NCI-H2171 treated with DMSO at 0.1 percent for 48 hours (cell line): ENCODE measurements around the gene SLC9A5.

Source experiments
- DNase-seq: peaks from one replicate; lab custom pipeline; 2025; lab: John Stamatoyannopoulos, UW

The SLC9A5 gene

DNA sequence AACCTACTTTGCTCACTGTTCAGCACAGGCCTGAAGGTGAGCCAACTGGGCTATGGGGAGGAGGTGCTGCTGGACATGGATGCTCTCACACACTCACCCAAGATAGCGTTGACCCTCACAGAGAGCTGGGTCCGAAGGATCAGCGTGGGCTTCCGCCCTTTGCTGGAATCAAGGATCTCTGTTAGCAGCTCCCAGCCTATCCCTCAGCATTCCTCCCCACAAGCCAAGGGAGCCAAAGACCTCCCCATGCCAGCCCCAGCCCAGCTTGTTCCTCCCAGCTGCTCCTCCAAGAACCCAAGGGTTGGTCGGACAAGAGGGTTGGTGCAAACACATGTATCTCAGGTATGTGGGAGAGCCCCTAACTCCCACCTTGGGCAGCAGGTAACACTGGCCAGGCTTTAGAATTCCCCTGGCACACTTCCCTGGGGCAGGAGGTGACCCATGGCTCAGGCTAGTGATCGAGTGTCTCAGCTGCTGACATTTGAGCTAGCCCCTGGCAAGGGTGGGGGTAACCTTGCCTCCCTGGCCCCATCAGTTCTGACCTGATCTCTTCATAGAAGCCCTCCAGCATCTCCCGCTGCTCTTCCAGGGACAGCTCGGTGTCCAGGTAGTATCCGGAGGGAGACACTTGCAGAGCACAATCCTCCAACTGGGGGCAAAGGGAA, 9.8 kb upstream of the SLC9A5 start:
- DNase-seq, result no peak

DNA sequence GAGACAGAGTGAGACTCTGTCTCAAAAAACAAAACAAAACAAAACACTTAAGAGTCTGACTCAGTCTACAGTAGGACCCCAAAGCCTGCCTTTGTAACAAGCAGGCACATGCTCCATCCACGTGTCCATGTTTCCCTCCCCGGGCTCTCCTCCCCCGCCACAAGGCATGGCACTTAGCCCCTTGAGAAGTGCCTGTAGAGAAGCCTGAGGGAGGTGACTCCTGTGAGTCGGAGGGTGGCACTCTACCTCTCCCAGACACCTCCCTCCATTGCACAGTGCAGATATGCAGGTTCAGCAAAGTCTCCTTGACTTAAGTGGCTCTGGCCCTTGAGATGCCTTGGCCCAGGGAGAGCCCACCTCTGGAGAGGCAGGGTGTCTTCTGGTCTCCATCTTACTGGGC, 8.3 kb upstream of the SLC9A5 start:
- no peak for DNase-seq

- DNase-seq, result no peak
These were observed 7.5 kb upstream of the SLC9A5 start for GRCh38 chr16:67241008-67241900.

GRCh38 chr16:67242138-67242730, 6.5 kb upstream of the SLC9A5 start:
- no peak for DNase-seq

GRCh38 chr16:67243481-67243880, 5.3 kb upstream of the SLC9A5 start:
- DNase-seq, result no peak

GRCh38 chr16:67244387-67245185, 4.2 kb upstream of the SLC9A5 start:
- DNase-seq, result no peak

- no peak for DNase-seq
These were observed 3.6 kb upstream of the SLC9A5 start for GRCh38 chr16:67245186-67245585.

DNA sequence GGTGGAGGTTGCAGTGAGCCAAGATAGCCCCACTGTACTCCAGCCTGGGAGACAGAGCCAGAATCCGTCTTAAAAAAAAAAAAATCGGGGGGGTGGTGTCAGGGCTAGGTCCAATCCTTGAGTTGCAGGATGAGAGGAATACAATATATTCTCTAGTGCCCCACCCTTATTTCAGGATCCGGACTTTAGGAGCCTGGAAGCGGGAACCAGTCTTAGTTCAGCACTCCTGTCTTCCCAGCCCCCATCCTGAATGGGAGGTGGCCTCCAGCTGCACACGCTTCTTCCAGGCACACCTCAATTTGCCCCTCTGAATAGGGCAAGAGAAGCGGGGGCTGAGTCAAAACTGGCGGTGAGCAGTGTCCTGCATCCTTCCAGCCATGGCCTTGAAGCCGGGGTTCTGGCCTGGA, 3.1 kb upstream of the SLC9A5 start:
- no peak for DNase-seq

DNA sequence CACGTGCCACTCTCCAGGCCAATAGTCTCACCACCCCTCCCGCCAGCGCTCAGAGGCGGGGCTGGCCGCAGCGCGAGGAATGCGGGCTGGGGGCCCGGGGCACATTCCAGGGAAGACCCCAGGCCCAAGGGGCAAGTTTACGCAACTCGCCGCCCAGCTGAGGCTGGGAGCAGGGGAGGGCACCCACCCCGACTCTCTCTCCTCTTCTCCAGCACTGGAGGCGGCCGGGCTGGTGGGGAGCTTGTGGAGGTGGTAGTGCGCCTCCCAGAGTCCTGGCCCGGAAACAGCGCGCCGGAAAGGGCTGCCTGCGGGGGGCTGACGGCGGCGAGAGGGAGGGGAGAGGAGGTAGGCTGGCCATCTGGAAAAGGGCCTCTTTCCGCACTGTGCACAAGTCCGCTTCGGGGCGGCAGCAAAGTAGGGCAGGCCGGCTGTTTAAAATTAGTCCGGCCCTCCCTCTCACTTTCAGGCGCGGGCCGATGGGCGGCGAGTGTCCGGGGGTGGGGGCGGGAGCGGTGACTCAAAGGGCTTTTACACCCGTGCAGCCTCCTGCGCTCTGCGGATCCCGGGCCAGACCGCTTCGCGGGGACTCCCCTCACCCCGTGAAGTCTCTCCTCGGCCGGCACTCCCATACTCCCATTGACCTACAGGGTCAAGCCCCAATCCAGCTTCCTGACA, 2.6 kb upstream of the SLC9A5 start:
- peak; percentile 22 for DNase-seq

DNA sequence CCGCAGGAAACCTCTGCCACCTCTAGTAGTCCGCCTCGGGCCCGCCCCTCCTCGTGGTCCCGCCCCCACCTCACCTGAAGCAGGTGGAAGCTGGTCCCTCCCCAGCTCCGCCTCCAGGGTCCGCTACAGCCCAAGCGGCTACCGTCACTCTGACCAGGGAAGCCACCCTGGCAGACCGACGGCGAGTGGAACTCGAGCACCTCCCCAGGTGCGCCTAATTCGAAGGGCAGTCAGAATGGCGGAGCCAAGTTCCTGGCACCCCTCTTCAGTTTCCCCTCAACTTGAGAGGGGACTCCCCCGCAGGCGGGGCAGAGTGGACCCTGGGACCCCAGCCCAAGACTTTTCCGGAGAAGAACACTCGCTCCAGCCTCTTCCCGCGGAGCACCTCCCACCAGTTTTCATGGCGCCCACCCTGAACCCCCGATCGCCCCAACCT, 2.0 kb upstream of the SLC9A5 start:
- peak; percentile 44 for DNase-seq

- DNase-seq, result peak; percentile 91
These were observed 1.3 kb upstream of the SLC9A5 start, which contains the start of gene FHOD1 for GRCh38 chr16:67247192-67248072. TSS of gene FHOD1 (minus strand) at chr16:67247481. CDS start at chr16:67247410, 71 bp downstream.

DNA sequence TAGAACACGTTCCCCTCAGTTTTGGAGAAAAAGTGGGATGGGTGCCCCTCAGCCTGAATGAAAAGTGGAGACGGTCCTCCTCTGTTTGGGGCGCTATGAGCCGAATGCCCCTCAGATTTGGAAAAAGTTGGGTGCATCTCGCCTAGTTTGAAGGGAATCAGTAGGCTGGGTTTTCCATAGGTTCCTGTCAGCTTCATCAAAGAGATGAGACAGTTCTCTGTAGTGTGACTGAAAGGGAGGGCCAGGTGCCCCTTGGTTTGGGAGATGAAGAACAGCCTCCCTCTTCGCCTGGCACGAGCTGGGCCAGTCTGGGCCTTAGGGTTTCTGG, 742 bp upstream of the SLC9A5 start:
- no peak for DNase-seq

DNA sequence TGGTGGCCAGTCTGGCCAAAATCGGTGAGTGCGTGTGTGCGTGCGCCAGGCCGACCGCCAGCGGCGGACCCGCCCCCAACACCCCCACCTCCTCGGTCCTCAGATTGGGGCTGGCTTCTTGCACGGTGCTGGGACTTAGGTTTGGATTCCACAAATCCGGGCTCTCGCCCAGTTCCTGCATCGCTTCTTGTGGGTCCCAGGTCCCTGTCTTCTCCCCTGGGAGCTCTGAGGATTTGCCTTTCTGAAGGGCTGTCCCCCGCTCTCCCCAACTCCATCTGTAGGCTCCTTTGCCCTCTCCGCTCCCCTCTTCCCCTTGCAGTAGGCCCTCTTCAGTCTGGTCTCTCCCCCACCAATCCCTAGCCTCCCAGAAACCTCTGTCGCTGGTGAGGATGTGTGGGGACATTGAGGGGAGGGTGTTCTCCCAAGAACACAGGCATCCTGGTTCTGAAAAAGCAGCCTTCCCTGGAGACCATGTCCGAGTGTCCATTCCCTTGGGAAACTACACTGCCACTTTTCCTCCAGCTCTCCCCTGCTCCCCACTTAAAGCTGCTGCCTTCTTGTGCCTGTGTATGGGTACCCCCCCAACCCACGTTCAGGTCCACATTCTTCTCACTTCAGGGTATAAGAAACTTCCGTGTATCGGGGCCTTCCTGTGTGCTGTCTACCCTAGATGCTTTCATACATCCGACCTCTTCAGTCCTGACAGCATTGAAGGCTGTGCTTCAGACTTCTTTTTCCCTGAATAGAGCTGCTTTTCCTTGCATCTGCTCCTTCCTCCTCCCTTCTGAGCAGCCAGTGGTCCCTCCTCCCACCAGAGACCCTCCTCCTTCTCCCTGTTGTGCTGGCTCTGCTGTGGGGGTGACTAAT, 632 bp downstream of the SLC9A5 start:
- DNase-seq, result no peak

GRCh38 chr16:67250045-67250327, 1.2 kb downstream of the SLC9A5 start:
- DNase-seq, result no peak

GRCh38 chr16:67252609-67253497, 4.1 kb downstream of the SLC9A5 start:
- DNase-seq, result peak; percentile 27

GRCh38 chr16:67254801-67255552, 6.2 kb downstream of the SLC9A5 start:
- DNase-seq, result no peak

DNA sequence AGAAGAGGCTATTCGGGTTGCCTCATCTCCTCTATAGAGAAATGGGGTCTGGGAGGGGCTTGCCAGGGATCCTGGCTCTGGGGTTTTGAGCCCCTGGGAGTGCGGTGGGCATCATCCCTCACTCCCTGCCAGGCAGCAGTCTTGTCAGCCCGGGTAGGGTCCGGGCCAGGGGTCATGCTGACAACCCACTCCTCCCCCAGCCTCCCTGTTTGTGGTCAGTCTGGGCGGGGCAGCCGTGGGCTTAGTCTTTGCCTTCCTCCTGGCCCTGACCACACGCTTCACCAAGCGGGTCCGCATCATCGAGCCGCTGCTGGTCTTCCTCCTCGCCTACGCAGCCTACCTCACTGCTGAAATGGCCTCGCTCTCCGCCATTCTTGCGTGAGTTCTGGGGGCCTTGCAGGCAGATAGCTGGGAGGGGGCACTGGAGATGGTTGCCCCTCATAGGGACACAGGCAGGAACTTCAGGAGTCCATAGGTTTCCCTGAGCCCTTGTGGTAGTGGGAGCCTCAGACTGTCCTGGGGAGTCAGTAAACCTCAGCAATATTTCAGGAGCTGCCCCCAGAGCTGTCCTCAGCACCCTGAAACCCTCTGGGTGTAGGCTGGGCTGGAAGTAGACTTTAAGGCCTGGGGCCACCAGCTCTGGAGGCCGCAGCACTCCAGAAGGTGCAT, 6.9 kb downstream of the SLC9A5 start:
- no peak for DNase-seq
